SU-DHL-6 (cell line): Measurements from ENCODE around the gene ASB16.
"Not testable (repeated sequence)": the region's sequence is repeated elsewhere in the genome, so short reads cannot be mapped to it uniquely, and the experiment has no call there.

Experiments
- H2AFZ ChIP-seq: fragments of 200-600 bp; sonication (generic); 2 replicates; pipeline ENCODE4 v1.6.1; 2014; ENCODE audit warnings: low read depth, mild to moderate bottlenecking, moderate library complexity, mixed read lengths, antibody characterized with exemption, low read length; ENCODE audit not compliant: severe bottlenecking
- H3F3A ChIP-seq: fragments of 200-600 bp; shearing (Covaris generic); 2 replicates; pipeline ENCODE4 v1.6.0; 2016; ENCODE audit warnings: antibody characterized with exemption, mild to moderate bottlenecking; ENCODE audit not compliant: insufficient read depth
- H3K27ac ChIP-seq: fragments of 200-600 bp; sonication (generic); 2 replicates; pipeline ENCODE4 v1.5.1; 2016; ENCODE audit warnings: low read depth, mild to moderate bottlenecking, low read length, moderate library complexity, mixed read lengths
- H3K27me3 ChIP-seq: fragments of 200-600 bp; sonication (generic), shearing (Covaris generic); 2 replicates; pipeline ENCODE4 v1.6.0; 2014; ENCODE audit warnings: mild to moderate bottlenecking, low read length
- H3K36me3 ChIP-seq: fragments of 200-600 bp; sonication (generic); 2 replicates; pipeline ENCODE4 v1.6.1; 2014; ENCODE audit warnings: mild to moderate bottlenecking, low read length, mixed read lengths
- H3K4me2 ChIP-seq: fragments of 300-600, 200-600 bp; shearing (Covaris generic), sonication (generic); 2 replicates; pipeline ENCODE4 v1.6.0; 2014; ENCODE audit warnings: low read length, low read depth, mild to moderate bottlenecking; ENCODE audit not compliant: poor library complexity, severe bottlenecking
- H3K4me3 ChIP-seq: fragments of 200-600 bp; sonication (generic); 2 replicates; pipeline ENCODE4 v1.5.1; 2014; ENCODE audit warnings: antibody characterized with exemption, low read length, mild to moderate bottlenecking, mixed read lengths; ENCODE audit not compliant: insufficient read depth, poor library complexity, severe bottlenecking
- H3K79me2 ChIP-seq: fragments of 200-600 bp; sonication (generic); 2 replicates; pipeline ENCODE4 v1.6.1; 2014; ENCODE audit warnings: mild to moderate bottlenecking, low read length, moderate library complexity; ENCODE audit not compliant: insufficient read depth
- H3K9ac ChIP-seq: fragments of 200-600 bp; sonication (generic); 2 replicates; pipeline ENCODE4 v1.7.0; 2014; ENCODE audit warnings: mild to moderate bottlenecking, low read length
- H3K9me2 ChIP-seq: fragments of 200-600 bp; sonication (generic); replicated peaks from 2 replicates; pipeline ENCODE4 v1.6.1; 2014; ENCODE audit warnings: low read length; ENCODE audit not compliant: insufficient read depth
- H3K9me3 ChIP-seq: fragments of 200-600 bp; sonication (generic); 2 replicates; pipeline ENCODE4 v1.6.1; 2014; ENCODE audit warnings: low read length, mixed read lengths; ENCODE audit not compliant: insufficient read depth
- H4K20me1 ChIP-seq: fragments of 200-600 bp; sonication (generic); 2 replicates; pipeline ENCODE4 v1.6.1; 2014; ENCODE audit warnings: low read depth, mild to moderate bottlenecking, antibody characterized with exemption, low read length, moderate library complexity, mixed read lengths
- EZH2phosphoT487 ChIP-seq: fragments of 200-600 bp; sonication (generic), shearing (Covaris generic); conservative IDR thresholded peaks from 2 replicates; pipeline ENCODE4 v1.6.1; 2018; ENCODE audit warnings: mild to moderate bottlenecking, antibody characterized with exemption, low read length, moderate library complexity, mixed read lengths
- TF ChIP-seq, protein P1 (sequence below): fragments of 200-600 bp; sonication (generic); IDR thresholded peaks from one replicate; pipeline ENCODE4 v1.5.1; 2017; ENCODE audit warnings: antibody characterized with exemption, mild to moderate bottlenecking, low read length, moderate library complexity; ENCODE audit not compliant: insufficient read depth, poor library complexity, severe bottlenecking

The ASB16 gene

GRCh38 chr17:44128383-44128782 is 42.1 kb upstream of the ASB16 start:
- no peak overlapping the region for H2AFZ ChIP-seq

DNA sequence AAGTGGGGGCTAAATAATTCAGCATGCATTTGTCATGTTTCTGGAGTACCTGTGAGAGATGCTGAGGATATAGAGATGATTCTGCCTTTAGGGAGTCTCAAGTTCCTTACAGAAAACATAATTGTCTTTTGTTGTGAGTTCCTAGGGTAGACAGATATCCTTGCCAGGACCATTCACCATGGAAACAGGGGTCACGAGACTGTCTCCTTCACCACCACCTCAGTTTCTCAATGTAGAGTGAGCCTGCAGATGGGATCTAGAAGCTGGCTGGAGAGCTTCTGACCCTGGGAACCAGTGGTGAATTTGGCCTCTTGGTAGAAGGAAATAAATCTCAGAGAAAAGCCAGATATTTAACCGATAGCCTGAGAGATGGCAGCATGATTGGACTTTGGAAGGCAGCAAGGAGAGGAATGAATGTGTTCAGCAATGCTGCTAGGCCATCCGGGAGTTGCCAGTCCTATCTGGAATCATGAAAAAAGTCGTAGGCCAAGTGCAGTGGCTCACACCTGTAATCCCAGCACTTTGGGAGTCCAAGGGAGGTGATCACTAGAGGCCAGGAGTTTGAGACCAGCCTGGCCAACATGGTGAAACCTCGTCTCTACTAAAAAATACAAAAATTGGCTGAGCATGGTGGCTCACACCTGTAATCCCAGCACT is 39.7 kb upstream of the ASB16 start:
- no peak overlapping the region for H2AFZ ChIP-seq

More at GRCh38 chr17:44128383-44128782, 42.1 kb upstream of the ASB16 start:
- no peaks in the 10 kb centered on the region for H3K79me2 ChIP-seq
- no peaks in the 10 kb centered on the region for H3K27me3 ChIP-seq
- H3K4me2 ChIP-seq = no peak overlapping the region
- H3K27ac ChIP-seq = no peak overlapping the region
- TF ChIP-seq EZH2phosphoT487 = no peak
- TF ChIP-seq, protein P1, sequence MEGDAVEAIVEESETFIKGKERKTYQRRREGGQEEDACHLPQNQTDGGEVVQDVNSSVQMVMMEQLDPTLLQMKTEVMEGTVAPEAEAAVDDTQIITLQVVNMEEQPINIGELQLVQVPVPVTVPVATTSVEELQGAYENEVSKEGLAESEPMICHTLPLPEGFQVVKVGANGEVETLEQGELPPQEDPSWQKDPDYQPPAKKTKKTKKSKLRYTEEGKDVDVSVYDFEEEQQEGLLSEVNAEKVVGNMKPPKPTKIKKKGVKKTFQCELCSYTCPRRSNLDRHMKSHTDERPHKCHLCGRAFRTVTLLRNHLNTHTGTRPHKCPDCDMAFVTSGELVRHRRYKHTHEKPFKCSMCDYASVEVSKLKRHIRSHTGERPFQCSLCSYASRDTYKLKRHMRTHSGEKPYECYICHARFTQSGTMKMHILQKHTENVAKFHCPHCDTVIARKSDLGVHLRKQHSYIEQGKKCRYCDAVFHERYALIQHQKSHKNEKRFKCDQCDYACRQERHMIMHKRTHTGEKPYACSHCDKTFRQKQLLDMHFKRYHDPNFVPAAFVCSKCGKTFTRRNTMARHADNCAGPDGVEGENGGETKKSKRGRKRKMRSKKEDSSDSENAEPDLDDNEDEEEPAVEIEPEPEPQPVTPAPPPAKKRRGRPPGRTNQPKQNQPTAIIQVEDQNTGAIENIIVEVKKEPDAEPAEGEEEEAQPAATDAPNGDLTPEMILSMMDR = no peak
- no peak overlapping the region for H3K9ac ChIP-seq
- H3K36me3 ChIP-seq = no peaks in the 10 kb centered on the region
- H3F3A ChIP-seq = no peaks in the 10 kb centered on the region
- H3K4me3 ChIP-seq = no peak overlapping the region
- no peaks in the 10 kb centered on the region for H4K20me1 ChIP-seq
- no peaks in the 10 kb centered on the region for H3K9me3 ChIP-seq
- no peaks in the 10 kb centered on the region for H3K9me2 ChIP-seq

GRCh38 chr17:44131372-44131771 is 39.1 kb upstream of the ASB16 start:
- H3K4me2 ChIP-seq, H3K4me3 ChIP-seq, H3K79me2 ChIP-seq, H3K9me3 ChIP-seq, H4K20me1 ChIP-seq, H3F3A ChIP-seq, H3K9ac ChIP-seq, H3K27ac ChIP-seq, H2AFZ ChIP-seq, H3K9me2 ChIP-seq, H3K36me3 ChIP-seq, H3K27me3 ChIP-seq: not testable (repeated sequence)

More for the DNA sequence above, 39.7 kb upstream of the ASB16 start:
- no peak overlapping the region for H3K27ac ChIP-seq
- no peaks in the 10 kb centered on the region for H3K9me3 ChIP-seq
- no peaks in the 10 kb centered on the region for H4K20me1 ChIP-seq
- H3K36me3 ChIP-seq = no peaks in the 10 kb centered on the region
- H3F3A ChIP-seq = no peaks in the 10 kb centered on the region
- no peak overlapping the region for H3K4me3 ChIP-seq
- no peaks in the 10 kb centered on the region for H3K79me2 ChIP-seq
- H3K9me2 ChIP-seq = no peaks in the 10 kb centered on the region
- no peak for TF ChIP-seq EZH2phosphoT487
- H3K4me2 ChIP-seq = no peak overlapping the region
- no peak overlapping the region for H3K9ac ChIP-seq
- H3K27me3 ChIP-seq = no peaks in the 10 kb centered on the region

DNA sequence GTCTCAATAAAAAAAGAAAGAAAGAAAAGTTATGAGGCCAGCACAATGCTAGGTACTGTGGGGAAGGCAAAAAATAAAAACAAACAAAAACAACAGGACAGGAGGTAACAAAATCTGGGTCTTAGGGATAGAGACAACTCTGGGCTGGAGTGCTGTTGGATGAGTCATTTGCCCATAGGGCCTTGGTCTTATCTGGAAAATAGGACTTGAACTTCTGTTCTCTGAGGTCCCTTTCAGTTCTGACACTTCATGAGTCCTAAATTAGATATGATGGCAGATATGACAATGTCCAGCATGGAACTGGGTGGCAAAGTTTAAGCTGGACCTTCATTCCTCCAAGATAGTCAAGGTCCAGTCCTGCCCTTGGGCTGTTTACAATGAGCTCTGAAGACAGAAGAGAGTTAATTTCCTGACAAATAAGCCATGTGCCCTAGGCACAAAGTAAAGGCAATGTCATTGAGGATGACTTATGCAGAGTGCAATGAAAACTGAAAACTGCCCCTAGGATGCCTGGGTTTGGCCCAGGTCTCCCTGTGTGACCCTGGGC is 38.2 kb upstream of the ASB16 start:
- no peak overlapping the region for H3K4me2 ChIP-seq
- no peaks in the 10 kb centered on the region for H3K36me3 ChIP-seq
- no peak overlapping the region for H3K27ac ChIP-seq

More for the DNA sequence above, 38.2 kb upstream of the ASB16 start:
- H3F3A ChIP-seq = no peaks in the 10 kb centered on the region
- H3K9ac ChIP-seq = no peak overlapping the region
- H3K4me3 ChIP-seq = no peak overlapping the region
- H4K20me1 ChIP-seq = no peaks in the 10 kb centered on the region
- H3K9me3 ChIP-seq = no peaks in the 10 kb centered on the region
- no peaks in the 10 kb centered on the region for H3K79me2 ChIP-seq
- H2AFZ ChIP-seq = no peak overlapping the region
- H3K27me3 ChIP-seq = no peaks in the 10 kb centered on the region
- no peaks in the 10 kb centered on the region for H3K9me2 ChIP-seq
- TF ChIP-seq, protein P1 = no peak
- TF ChIP-seq EZH2phosphoT487 = no peak
